IMR-90 (cell line): ENCODE measurements around the gene COL3A1.

Experiments
- MXI1 ChIP-seq: IDR thresholded peaks from 2 replicates; pipeline ENCODE4 v1.6.1; 2012; ENCODE audit warnings: low read depth, mild to moderate bottlenecking, low read length, moderate library complexity, borderline replicate concordance
- TF ChIP-seq, protein P1 (sequence below): conservative IDR thresholded peaks from 2 replicates; pipeline ENCODE4 v1.5.1; 2012; ENCODE audit warnings: mild to moderate bottlenecking, low read depth, low read length, improper control_type of control experiment

DNA sequence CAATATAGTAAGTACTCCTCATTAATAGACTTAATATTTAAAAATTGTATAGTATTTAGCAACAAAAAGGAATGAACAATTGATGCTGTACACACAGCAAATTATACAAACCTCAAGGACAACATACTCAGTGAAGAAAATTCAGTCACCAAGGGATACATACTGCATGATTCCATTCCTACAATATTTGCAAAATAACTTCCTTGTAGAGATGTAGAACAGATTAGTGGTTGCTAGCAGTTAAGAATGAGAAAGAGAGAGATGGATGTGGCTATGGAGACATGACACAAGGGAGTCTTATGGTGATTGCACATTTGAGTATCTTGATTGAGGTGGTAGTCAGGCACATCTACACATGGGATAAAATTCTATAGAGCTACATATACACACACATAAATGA, 26.0 kb downstream of the COL3A1 start:
- TF ChIP-seq, protein P1, sequence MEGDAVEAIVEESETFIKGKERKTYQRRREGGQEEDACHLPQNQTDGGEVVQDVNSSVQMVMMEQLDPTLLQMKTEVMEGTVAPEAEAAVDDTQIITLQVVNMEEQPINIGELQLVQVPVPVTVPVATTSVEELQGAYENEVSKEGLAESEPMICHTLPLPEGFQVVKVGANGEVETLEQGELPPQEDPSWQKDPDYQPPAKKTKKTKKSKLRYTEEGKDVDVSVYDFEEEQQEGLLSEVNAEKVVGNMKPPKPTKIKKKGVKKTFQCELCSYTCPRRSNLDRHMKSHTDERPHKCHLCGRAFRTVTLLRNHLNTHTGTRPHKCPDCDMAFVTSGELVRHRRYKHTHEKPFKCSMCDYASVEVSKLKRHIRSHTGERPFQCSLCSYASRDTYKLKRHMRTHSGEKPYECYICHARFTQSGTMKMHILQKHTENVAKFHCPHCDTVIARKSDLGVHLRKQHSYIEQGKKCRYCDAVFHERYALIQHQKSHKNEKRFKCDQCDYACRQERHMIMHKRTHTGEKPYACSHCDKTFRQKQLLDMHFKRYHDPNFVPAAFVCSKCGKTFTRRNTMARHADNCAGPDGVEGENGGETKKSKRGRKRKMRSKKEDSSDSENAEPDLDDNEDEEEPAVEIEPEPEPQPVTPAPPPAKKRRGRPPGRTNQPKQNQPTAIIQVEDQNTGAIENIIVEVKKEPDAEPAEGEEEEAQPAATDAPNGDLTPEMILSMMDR = no peak
- no peak for TF ChIP-seq MXI1
